A673 (cell line): ENCODE measurements around the gene MSRB1. TPM values are rescaled to one million over a fixed set of nuclear protein-coding genes. Genes with fewer than 3 reads are reported as not detected.

Experiments used
- BruUV-seq: library from RNA; stranded (reverse); fragments of 400-500 nt; replicated peaks from 2 replicates; lab custom pipeline; 2021; lab: Mats Ljungman, UMichigan
- CTCF ChIA-PET: fragments of 300-600 bp; sonication (Branson Sonifier 250); formaldehyde crosslinking; loops from one replicate; lab custom pipeline; 2022; ENCODE audit warnings: antibody characterized with exemption; lab: Charles Lee
- POLR2A ChIA-PET: fragments of 300-600 bp; sonication (Branson Sonifier 250); formaldehyde crosslinking; loops from one replicate; lab custom pipeline; 2022; ENCODE audit warnings: antibody characterized with exemption; ENCODE audit not compliant: low non-redundant PET; lab: Charles Lee
- DNase-seq: peaks from one replicate; pipeline ENCODE4 v3.0.0-alpha.2; 2015; ENCODE audit warnings: low spot score
- H3K27ac ChIP-seq: fragments of 200-600 bp; sonication (generic); 2 replicates; pipeline ENCODE4 v1.5.1; 2016; ENCODE audit warnings: mixed run types, low read depth, mild to moderate bottlenecking, mixed read lengths, antibody characterized with exemption, low read length; ENCODE audit not compliant: poor library complexity, severe bottlenecking
- H3K27me3 ChIP-seq: fragments of 200-600 bp; sonication (generic); replicated peaks from 2 replicates; pipeline ENCODE4 v1.6.1; 2017; ENCODE audit warnings: mixed run types, low read depth, mild to moderate bottlenecking, mixed read lengths, antibody characterized with exemption, low read length; ENCODE audit not compliant: insufficient read depth, poor library complexity
- H3K36me3 ChIP-seq: fragments of 200-600 bp; sonication (generic); 2 replicates; pipeline ENCODE4 v1.6.1; 2016; ENCODE audit warnings: mixed run types, mild to moderate bottlenecking, mixed read lengths, antibody characterized with exemption, low read length; ENCODE audit not compliant: insufficient read depth, poor library complexity, severe bottlenecking
- H3K4me1 ChIP-seq: fragments of 200-600 bp; sonication (generic); 2 replicates; pipeline ENCODE4 v1.6.1; 2017; ENCODE audit warnings: mixed run types, mild to moderate bottlenecking, mixed read lengths, antibody characterized with exemption, low read length; ENCODE audit not compliant: insufficient read depth, poor library complexity, severe bottlenecking
- H3K4me3 ChIP-seq: fragments of 200-600 bp; sonication (generic); 2 replicates; pipeline ENCODE4 v1.5.1; 2016; ENCODE audit warnings: low read depth, mixed run types, mild to moderate bottlenecking, mixed read lengths, low read length; ENCODE audit not compliant: poor library complexity, severe bottlenecking
- H3K9me3 ChIP-seq: fragments of 200-600 bp; sonication (generic); 2 replicates; pipeline ENCODE4 v1.6.1; 2016; ENCODE audit warnings: mixed run types, low read depth, mild to moderate bottlenecking, mixed read lengths, antibody characterized with exemption, low read length; ENCODE audit not compliant: poor library complexity, severe bottlenecking
- EZH2 ChIP-seq: fragments of 200-600 bp; sonication (generic); IDR thresholded peaks from 2 replicates; pipeline ENCODE4 v1.6.1; 2017; ENCODE audit warnings: borderline replicate concordance, low read depth, mild to moderate bottlenecking, mixed read lengths, antibody characterized with exemption, low read length; ENCODE audit not compliant: poor library complexity, severe bottlenecking
- intact Hi-C: fragments of 100-400 bp; cut with micrococcal nuclease; formaldehyde crosslinking; loops from one replicate; pipeline ENCODE4 v1.10.0; 2022; ENCODE audit not compliant: unreplicated experiment
- total RNA-seq: library from RNA; stranded (reverse); gene quantifications from 2 replicates; pipeline ENCODE4 v1.2.3, GENCODE V29; 2021
- TF ChIP-seq, protein P1 (sequence below): fragments of 300-800, 200-600 bp; sonication (generic); conservative IDR thresholded peaks from 2 replicates; pipeline ENCODE4 v1.5.1; 2017; ENCODE audit warnings: low read depth, mild to moderate bottlenecking, antibody characterized with exemption, low read length, moderate library complexity, mixed read lengths

MSRB1 gene
- total RNA-seq, 1 experiment from 2014 or later = 17.7 TPM

DNA sequence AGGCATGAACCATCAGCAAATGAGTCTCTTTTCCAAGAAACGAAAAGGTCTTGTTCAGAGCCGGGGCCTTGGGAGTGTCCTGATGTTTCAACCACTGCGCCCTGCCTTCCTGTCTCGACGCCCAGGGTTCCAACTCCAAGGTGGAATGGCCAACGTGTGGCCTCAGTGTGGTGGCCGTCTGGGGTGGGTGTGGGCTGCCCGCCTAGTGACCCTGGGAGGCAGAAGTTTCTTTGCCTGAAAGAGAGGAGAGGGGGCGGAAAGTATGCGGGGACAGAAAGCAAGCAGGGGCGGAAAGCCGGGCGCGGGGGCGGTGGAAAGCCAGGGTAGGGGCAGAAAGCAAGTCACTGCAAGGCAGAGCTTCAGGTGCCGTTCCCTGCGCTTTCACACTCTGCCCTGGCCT is 4.1 kb downstream of the MSRB1 start:
- intact Hi-C loops = no loop called here
- ChIA-PET CTCF (no interaction called here), POLR2A (no interaction called here)
- no peaks in the 10 kb centered on the region for H3K36me3 ChIP-seq
- H3K27ac ChIP-seq = no peak overlapping the region
- no peak for DNase-seq
- H3K4me1 ChIP-seq = peaks cover 12% of the 10 kb centered on the region
- TF ChIP-seq, protein P1, sequence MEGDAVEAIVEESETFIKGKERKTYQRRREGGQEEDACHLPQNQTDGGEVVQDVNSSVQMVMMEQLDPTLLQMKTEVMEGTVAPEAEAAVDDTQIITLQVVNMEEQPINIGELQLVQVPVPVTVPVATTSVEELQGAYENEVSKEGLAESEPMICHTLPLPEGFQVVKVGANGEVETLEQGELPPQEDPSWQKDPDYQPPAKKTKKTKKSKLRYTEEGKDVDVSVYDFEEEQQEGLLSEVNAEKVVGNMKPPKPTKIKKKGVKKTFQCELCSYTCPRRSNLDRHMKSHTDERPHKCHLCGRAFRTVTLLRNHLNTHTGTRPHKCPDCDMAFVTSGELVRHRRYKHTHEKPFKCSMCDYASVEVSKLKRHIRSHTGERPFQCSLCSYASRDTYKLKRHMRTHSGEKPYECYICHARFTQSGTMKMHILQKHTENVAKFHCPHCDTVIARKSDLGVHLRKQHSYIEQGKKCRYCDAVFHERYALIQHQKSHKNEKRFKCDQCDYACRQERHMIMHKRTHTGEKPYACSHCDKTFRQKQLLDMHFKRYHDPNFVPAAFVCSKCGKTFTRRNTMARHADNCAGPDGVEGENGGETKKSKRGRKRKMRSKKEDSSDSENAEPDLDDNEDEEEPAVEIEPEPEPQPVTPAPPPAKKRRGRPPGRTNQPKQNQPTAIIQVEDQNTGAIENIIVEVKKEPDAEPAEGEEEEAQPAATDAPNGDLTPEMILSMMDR = no peak
- no peak for TF ChIP-seq EZH2
- H3K27me3 ChIP-seq = no peaks in the 10 kb centered on the region
- no peaks in the 10 kb centered on the region for H3K9me3 ChIP-seq
- no TSS peak for BruUV-seq
- H3K4me3 ChIP-seq = no peak overlapping the region

GRCh38 chr16:1938316-1938715 is 4.7 kb downstream of the MSRB1 start:
- BruUV-seq = no TSS peak
- no peak overlapping the region for H3K27ac ChIP-seq
- no peak for DNase-seq
- no peaks in the 10 kb centered on the region for H3K9me3 ChIP-seq
- intact Hi-C loops = no loop called here
- POLR2A ChIA-PET = no interaction called here
- no peak overlapping the region for H3K4me3 ChIP-seq
- CTCF ChIA-PET = no interaction called here
- no peaks in the 10 kb centered on the region for H3K36me3 ChIP-seq
- H3K27me3 ChIP-seq = no peaks in the 10 kb centered on the region
- H3K4me1 ChIP-seq = peaks cover 6% of the 10 kb centered on the region
- TF ChIP-seq EZH2 = no peak
- TF ChIP-seq, protein P1 = no peak

- ChIA-PET CTCF (no interaction called here), POLR2A (no interaction called here)
- DNase-seq = no peak
- Histone ChIP-seq H3K4me3 (no peak overlapping the region), H3K27me3 (no peaks in the 10 kb centered on the region), H3K9me3 (no peaks in the 10 kb centered on the region), H3K36me3 (no peaks in the 10 kb centered on the region), H3K27ac (no peak overlapping the region), H3K4me1 (peaks cover 4% of the 10 kb centered on the region)
- TF ChIP-seq, protein P1 = no peak
- no peak for TF ChIP-seq EZH2
- intact Hi-C loops = no loop called here
- BruUV-seq = no TSS peak
Observed at GRCh38 chr16:1936945-1937479, 6.0 kb downstream of the MSRB1 start.
